Erythroblast (primary cell): ENCODE results near the gene UBLCP1.
"Not testable (repeated sequence)": the region's sequence is repeated elsewhere in the genome, so short reads cannot be mapped to it uniquely, and the experiment has no call there.

Source experiments
- DNase-seq, 2 experiments: peaks; one replicate each; lab custom pipeline; 2025; lab: John Stamatoyannopoulos, UW
- GATA1 ChIP-seq: IDR thresholded peaks from 2 replicates; pipeline ENCODE4 v1.6.1; 2011; ENCODE audit warnings: low read depth, mild to moderate bottlenecking, control low read depth, low read length, moderate library complexity
- POLR2A ChIP-seq: IDR thresholded peaks from 2 replicates; pipeline ENCODE4 v1.6.1; 2011; ENCODE audit warnings: mild to moderate bottlenecking, low read length

UBLCP1 gene

DNA sequence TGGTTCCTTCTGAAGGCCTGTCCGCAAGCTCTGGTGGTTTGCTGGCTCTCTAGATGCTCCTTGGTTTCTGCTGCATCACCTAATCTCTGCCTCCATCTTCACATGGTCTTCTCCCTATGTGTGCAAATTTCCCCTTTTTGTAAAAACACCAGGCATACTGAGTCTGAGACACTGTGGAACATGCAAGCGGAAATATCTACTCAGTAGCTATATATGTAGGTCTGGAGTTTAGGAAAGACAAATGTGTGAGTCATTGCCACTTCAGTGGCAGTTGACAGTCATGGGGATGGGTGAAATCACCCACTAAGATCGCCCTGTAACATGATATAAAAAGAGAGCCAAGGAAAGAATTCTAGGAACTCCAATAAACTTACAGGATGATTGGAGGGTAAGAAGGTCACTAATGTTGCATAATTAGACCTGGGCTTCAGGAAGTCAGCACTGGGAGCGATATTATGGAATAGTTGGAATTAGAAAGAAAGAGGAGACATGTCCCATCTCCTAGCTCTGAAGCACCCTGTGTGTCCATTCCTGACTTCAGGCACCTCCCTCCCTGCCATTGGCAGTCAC lies 22.7 kb upstream of the UBLCP1 start:
- TF ChIP-seq POLR2A: peak; percentile 33
- no peak for TF ChIP-seq GATA1
- peak in 1 of 2 experiments; percentile 36 for DNase-seq

DNA sequence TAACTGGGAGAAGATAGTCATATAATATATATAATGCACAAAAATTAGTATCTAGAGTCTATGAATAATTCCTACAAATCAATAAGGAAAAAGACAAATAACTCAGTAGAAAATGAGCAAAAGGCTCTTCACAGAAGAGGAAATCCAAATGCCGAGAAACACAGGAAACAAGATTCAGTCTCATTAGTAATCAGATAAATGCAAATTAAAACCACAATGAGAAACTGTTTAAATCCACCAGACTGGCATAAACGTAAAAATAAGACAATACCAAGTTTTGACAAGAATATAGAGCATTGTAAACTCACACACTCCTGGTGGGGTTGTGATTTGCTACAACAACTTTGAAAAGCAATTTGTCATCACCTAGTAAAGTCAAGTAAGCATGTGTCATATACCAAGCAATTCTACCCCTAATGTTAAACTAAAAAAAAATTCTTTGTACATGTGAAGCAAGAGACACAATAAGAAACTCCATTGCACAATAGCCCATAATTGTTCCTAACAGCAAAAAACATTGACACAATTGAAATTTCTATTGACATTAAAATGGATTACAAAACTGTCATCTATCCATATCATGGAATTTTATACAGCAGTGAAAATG lies 21.0 kb upstream of the UBLCP1 start:
- no peak for TF ChIP-seq GATA1
- TF ChIP-seq POLR2A: no peak
- DNase-seq: no peak

- TF ChIP-seq GATA1 (no peak), POLR2A (no peak)
- DNase-seq: no peak
Measured at GRCh38 chr5:159242656-159243055, 20.4 kb upstream of the UBLCP1 start.

GRCh38 chr5:159243385-159243784 lies 19.7 kb upstream of the UBLCP1 start:
- no peak for DNase-seq
- TF ChIP-seq POLR2A: no peak
- TF ChIP-seq GATA1: no peak

- TF ChIP-seq GATA1 (no peak), POLR2A (no peak)
- no peak for DNase-seq
Measured at GRCh38 chr5:159244163-159244562, 18.9 kb upstream of the UBLCP1 start.

GRCh38 chr5:159244890-159245289 lies 18.2 kb upstream of the UBLCP1 start:
- TF ChIP-seq GATA1 (no peak), POLR2A (no peak)
- DNase-seq: no peak

DNA sequence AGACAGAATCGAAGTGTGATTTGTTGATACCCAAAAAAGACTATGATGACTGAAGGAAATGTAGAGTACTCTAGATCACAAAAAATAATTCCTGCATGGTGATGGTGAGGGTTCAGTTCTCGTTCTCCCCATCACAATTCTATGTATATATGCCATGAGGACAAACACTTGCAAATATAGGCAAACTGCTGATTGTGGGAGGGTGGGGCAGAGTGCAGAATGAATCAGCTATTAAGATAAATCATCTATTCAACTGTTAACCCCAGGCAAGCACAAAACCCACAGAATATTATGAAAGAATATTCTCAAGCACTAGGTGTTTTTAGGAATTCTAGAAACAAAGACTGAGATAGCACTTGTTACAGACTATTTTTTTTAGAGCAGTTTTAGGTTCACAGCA lies 13.9 kb upstream of the UBLCP1 start:
- peak; percentile 49 to 64 for DNase-seq
- no peak for TF ChIP-seq GATA1
- no peak for TF ChIP-seq POLR2A

DNA sequence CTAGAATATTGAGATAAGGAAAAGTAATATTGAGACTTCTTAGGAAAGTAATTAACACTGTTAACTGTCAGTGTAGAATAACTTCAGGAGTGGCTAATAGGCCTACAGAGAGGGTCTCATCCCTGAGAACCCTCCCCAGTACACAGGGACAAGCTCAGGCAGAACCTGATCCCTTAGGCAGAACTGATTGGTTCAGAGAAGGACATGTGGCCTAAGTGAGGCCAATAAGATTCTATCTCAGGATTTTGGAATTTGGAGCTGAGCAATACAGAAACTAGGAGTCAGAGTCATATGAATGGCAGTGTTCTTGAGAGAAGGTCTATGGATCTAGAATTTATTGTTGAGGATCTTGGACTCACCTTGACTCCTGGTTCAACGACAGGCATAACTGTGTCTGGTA lies 10.9 kb upstream of the UBLCP1 start:
- DNase-seq: no peak
- TF ChIP-seq GATA1 (no peak), POLR2A (no peak)

DNA sequence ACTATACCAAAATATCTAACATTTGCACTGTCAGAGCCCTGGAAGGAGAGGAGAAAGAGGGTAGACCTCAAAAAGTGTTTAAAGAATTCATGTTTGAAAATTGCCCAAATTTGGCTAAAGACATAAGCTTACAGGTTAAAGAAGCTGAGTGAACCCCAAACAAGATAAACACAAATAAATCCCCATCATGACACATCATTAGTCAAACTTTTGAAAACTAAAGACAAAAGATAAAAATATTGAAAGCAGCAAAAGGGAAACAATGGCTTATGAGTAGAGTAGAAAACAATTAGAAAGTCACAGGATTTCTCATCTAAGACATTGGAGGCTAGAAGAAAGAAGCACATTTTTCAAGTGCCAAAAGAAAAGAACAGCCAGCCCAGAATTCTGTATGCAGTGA lies 6.1 kb upstream of the UBLCP1 start:
- TF ChIP-seq POLR2A (no peak), GATA1 (no peak)
- DNase-seq: no peak

GRCh38 chr5:159257629-159258283 lies 5.3 kb upstream of the UBLCP1 start:
- TF ChIP-seq GATA1: no peak
- TF ChIP-seq POLR2A: no peak
- no peak for DNase-seq

- TF ChIP-seq POLR2A (no peak), GATA1 (no peak)
- no peak for DNase-seq
Measured at GRCh38 chr5:159258361-159258760, 4.7 kb upstream of the UBLCP1 start.

- not testable (repeated sequence) for DNase-seq
Measured at GRCh38 chr5:159260212-159260611, 2.9 kb upstream of the UBLCP1 start.

GRCh38 chr5:159262472-159262858 lies 625 bp upstream of the UBLCP1 start:
- no peak for DNase-seq
- TF ChIP-seq POLR2A: no peak
- no peak for TF ChIP-seq GATA1

DNA sequence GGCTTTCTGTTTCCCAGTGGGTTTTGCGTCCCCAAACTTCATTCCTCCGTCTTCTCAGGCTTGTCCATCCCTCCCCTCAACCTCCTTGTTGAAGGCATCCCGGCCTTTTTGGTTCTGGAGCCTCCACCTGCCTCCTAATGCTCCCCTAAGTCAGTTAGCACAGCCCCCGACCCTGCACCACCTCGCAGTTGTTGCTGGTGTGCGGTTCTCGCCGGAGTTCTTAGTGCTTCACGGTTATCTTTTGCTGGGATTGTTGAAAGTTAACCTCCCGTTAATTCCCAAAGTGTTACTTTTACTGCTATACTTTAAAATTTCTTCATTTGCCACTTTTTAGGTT lies 447 bp downstream of the UBLCP1 start:
- no peak for TF ChIP-seq POLR2A
- no peak for DNase-seq

- DNase-seq: peak; percentile 2 to 3
Measured at GRCh38 chr5:159266764-159267163, 3.7 kb downstream of the UBLCP1 start.

GRCh38 chr5:159269723-159270122 lies 6.6 kb downstream of the UBLCP1 start:
- no peak for DNase-seq
- TF ChIP-seq GATA1: no peak
- no peak for TF ChIP-seq POLR2A

DNA sequence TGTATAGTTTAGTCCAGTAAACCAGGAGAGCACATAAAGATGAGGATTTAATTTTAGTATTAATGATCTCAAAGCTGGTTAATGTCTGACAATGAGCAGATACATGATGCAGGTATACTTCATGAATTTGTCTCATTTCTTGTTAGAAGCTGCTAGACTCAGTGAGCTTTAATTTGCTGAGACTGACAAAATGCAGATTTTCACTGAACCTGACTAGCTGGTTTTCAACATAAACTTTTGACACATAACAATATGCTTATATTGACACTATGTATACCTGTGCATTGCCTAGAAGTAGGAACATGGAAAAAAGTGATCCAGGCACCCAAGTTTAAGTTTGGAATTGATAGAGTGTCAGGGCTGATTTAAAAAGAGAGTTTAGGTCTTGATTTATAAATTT lies 10.8 kb downstream of the UBLCP1 start:
- no peak for DNase-seq
- TF ChIP-seq GATA1 (no peak), POLR2A (no peak)
